ENCODE measurements around the gene STRADB. TPM values are rescaled to one million over a fixed set of nuclear protein-coding genes. Genes with fewer than 3 reads are reported as not detected.

STRADB gene
- total RNA-seq, 1 donor: 57.6 TPM

- no peak for DNase-seq (ENCODE audit: low read depth)
- TF ChIP-seq CTCF (IDR thresholded peaks at IDR 0.05; ENCODE audit: insufficient read depth, low read length): no peak
- no peak overlapping the region for H3K4me3 ChIP-seq (ENCODE audit: low read depth, low read length)
Observed at GRCh38 chr2:201507725-201508124, 56.2 kb downstream of the STRADB start.

GRCh38 chr2:201513271-201513670 is 61.7 kb downstream of the STRADB start:
- no peak for TF ChIP-seq CTCF (IDR thresholded peaks at IDR 0.05; ENCODE audit: insufficient read depth, low read length)
- DNase-seq (ENCODE audit: low read depth): peak; percentile 27
- H3K4me3 ChIP-seq (ENCODE audit: low read depth, low read length): no peak overlapping the region

GRCh38 chr2:201515573-201516246 is 64.2 kb downstream of the STRADB start:
- TF ChIP-seq CTCF (IDR thresholded peaks at IDR 0.05; ENCODE audit: insufficient read depth, low read length): no peak

GRCh38 chr2:201517094-201517493 is 65.6 kb downstream of the STRADB start:
- no peak for TF ChIP-seq CTCF (IDR thresholded peaks at IDR 0.05; ENCODE audit: insufficient read depth, low read length)
- no peak overlapping the region for H3K4me3 ChIP-seq (ENCODE audit: low read depth, low read length)
- DNase-seq (ENCODE audit: low read depth): peak; percentile 5

More at GRCh38 chr2:201515573-201516246, 64.2 kb downstream of the STRADB start:
- H3K4me3 ChIP-seq (ENCODE audit: low read depth, low read length): no peak overlapping the region
- DNase-seq (ENCODE audit: low read depth): no peak

- no peak for TF ChIP-seq CTCF (IDR thresholded peaks at IDR 0.05; ENCODE audit: insufficient read depth, low read length)
- no peak overlapping the region for H3K4me3 ChIP-seq (ENCODE audit: low read depth, low read length)
- peak; percentile 53 for DNase-seq (ENCODE audit: low read depth)
Observed at GRCh38 chr2:201520201-201520600, 68.7 kb downstream of the STRADB start.

GRCh38 chr2:201522965-201523364 is 71.4 kb downstream of the STRADB start:
- H3K4me3 ChIP-seq (ENCODE audit: low read depth, low read length): no peak overlapping the region
- no peak for DNase-seq (ENCODE audit: low read depth)
- no peak for TF ChIP-seq CTCF (IDR thresholded peaks at IDR 0.05; ENCODE audit: insufficient read depth, low read length)

- no peak for TF ChIP-seq CTCF (IDR thresholded peaks at IDR 0.05; ENCODE audit: insufficient read depth, low read length)
- no peak overlapping the region for H3K4me3 ChIP-seq (ENCODE audit: low read depth, low read length)
- DNase-seq (ENCODE audit: low read depth): peak; percentile 27
Observed at GRCh38 chr2:201523506-201523905, 72.0 kb downstream of the STRADB start.

Measured in fibroblast of the aortic adventitia (primary cell).